Limb (tissue), 2 donors: ENCODE measurements around the gene NDST1.
"Not testable (repeated sequence)": the region's sequence is repeated elsewhere in the genome, so short reads cannot be mapped to it uniquely, and the experiment has no call there.

ENCODE experiments used
- DNase-seq, 2 donors: peaks; one replicate each; pipeline ENCODE4 v3.0.0-alpha.2; 2016; ENCODE audit errors: extremely low spot score in 2 of 2

Gene NDST1

DNA sequence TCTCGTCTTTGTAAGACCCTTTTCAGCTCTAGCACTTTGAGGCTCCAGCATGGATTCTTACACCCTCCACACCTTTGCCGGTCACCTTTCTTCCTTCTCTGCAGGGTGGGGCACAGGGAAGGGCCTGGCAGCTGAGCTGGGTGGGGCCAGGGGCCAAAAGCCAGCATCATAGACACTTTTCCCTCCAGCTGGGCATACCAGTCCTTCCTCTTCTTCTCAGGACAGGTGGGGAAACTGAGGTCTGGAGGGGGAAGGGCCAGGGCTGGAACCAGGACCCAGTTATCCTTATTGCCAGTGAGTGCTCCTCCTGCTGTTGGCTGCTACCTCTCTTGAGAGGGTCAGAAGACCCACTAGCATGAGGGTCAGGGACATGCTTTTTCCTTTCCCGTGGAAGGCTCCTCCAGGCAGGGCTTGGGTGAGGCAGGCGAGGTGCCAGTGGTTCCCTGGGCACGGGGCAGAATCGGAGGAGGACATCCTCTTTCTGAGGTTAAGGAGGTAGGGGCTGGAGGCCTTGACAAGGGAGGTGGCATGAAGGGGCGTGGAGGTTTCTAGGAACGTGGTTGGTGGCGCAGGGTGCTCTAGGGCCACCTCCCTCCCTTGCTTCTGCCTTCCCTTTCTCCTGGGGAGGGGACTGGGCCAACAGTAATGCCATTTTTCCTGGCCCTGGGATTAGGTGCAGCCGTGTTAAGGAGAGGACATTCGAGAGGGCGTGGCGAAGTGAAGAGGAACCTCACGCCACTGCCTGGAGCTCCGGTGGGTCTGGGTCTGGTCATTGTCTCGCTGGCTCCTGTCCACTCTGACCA lies at the start of gene NDST1:
NDST1 (plus strand) TSS at position 658 of the 803 bp plus-strand sequence. CDS start 13,124 bp downstream, outside the sequence.
- no peak for DNase-seq

DNA sequence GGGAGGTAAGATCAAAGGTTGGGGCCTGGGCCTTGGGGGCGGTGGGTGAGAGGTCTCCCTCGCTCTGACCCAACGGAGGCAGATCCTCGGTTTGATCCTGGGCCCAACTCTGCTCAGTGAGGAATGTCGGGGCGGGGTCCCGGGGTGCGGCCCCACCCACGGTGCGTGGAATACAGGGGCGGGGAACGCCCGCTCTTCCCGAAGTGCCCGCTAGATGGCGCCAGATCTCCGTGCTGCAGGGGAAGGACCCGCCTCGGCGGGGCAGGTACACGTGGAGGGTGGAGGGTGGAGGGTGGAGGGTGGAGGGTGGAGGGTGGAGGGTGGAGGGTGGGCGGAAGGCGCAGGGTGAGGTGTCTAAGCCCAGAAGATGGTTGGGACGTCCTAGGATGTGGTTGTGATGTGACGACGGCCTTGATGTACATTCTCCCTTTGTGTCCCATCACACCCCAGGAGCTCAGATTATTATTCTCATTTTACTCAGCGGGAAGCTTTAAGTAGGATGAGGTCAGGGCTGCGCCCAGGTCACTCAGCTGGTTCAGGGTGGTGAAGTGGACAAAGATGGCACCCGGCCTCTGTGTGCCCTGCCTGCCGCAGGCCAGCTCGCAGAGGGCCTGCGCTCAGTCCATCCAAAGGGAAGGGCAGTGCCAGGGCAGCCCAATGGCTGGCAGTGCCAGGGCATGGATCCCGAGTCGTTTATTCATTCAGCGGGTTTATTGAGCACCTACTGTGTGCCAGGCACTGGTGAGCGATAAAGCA lies 49.0 kb upstream of the NDST1 start:
- peak; percentile 53 to 92 for DNase-seq

DNA sequence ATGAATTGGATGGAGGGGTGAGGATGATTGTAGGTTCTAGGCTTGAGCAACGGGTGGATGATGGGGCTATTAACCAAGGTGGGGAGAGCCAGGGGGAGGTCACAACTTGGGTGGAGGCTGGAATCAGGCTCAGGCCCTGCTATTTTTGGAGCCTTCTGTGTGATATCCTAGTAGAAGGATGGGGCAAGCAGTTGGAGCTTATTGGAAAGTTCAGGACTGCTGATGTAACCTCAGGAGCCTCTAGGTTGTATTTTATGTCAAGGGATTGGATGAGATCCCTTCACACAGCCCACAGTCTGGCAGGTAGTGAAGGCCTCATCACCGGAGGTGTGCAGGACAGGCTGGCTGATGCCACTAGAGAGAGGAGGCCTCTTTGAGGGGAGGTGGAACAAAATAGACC lies 47.1 kb upstream of the NDST1 start:
- no peak for DNase-seq

GRCh38 chr5:150461231-150461630 lies 46.7 kb upstream of the NDST1 start:
- no peak for DNase-seq

DNA sequence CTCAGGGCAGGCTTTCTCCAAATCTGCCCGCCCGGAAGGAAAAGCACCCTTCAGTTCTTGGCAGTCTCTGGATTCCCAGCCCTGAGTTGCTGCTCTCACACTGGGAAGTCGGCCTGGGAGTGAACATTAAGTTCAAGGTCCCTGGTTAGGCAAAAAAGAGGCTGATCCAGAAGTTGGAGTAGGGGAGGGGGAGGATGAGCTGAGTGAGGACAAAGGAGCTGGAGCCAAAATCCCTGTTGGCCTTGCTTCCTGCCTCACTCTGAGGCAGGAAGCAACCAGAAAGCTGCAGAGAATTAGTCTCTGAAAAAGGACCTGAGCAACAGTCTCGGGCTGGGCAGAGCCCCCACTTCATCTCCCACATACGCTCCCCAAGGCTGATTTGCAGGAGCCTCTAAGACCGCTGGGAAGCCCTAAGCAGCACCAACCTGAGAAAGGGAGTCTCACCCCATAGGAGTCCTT lies 43.3 kb upstream of the NDST1 start:
- DNase-seq: no peak

GRCh38 chr5:150465927-150466326 lies 42.0 kb upstream of the NDST1 start:
- no peak for DNase-seq

- no peak for DNase-seq
Observed at GRCh38 chr5:150468206-150468605, 39.7 kb upstream of the NDST1 start.

GRCh38 chr5:150469718-150470469 lies 38.0 kb upstream of the NDST1 start:
- no peak for DNase-seq

GRCh38 chr5:150473673-150474358 lies 34.1 kb upstream of the NDST1 start:
- no peak for DNase-seq

DNA sequence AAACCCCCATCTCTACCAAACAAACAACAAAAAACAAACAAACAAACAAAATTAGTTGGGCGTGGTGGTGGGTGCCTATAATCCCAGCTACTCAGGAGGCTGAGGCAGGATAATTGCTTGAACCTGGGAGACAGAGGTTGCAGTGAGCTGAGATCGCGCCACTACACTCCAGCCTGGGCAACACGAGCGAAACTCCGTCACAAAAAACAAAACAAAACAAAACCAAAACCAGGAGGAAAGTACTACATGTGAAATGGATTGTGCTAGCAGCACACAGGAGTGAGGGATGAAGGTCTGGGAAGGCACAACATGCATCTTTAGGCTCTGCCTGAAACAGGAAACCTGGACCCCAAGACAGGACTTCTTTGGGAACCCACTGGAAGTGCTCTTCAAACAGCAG lies 31.4 kb upstream of the NDST1 start:
- DNase-seq: not testable (repeated sequence)

DNA sequence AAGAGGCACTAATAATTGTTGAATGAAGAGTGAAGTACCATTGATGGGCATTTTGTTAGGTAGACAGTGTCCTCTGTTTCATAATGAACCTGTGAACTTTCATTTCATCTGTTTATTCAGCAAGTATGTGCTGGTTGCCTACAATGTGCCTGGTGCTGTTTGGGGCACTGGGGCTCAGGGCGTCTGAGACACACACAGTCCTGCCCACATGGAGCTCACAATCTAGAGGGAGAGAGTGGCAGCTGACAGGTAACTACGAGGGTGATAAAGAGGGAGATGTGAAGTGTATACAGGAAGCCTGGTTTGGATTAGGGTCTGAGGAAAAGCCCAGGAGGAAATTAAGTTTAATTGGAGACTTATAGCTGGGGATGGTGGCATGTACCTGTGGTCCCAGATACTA lies 28.5 kb upstream of the NDST1 start:
- no peak for DNase-seq

- DNase-seq: no peak
Observed at GRCh38 chr5:150481708-150481965, 26.3 kb upstream of the NDST1 start.

DNA sequence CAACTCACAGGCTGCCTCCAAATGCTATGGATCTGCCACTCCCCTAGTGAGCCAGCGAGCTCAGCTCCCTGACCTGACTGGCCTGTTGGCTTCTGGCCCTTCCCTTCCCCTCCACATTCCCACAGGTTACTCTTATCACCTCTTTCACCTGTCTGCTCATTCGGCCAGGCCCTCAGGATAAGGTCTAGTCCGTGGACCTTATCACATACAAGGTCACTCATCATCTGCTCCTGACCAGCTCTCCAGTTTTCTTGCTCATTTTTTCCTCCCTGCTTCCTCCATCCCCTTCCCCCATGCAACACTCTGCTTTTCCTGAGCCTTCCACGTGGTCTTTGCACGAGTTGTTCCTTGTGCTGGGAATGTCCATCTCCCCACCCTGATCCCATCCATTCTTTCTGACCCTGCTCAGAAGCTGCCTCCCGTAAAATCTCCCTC lies 25.9 kb upstream of the NDST1 start:
- DNase-seq: no peak

DNA sequence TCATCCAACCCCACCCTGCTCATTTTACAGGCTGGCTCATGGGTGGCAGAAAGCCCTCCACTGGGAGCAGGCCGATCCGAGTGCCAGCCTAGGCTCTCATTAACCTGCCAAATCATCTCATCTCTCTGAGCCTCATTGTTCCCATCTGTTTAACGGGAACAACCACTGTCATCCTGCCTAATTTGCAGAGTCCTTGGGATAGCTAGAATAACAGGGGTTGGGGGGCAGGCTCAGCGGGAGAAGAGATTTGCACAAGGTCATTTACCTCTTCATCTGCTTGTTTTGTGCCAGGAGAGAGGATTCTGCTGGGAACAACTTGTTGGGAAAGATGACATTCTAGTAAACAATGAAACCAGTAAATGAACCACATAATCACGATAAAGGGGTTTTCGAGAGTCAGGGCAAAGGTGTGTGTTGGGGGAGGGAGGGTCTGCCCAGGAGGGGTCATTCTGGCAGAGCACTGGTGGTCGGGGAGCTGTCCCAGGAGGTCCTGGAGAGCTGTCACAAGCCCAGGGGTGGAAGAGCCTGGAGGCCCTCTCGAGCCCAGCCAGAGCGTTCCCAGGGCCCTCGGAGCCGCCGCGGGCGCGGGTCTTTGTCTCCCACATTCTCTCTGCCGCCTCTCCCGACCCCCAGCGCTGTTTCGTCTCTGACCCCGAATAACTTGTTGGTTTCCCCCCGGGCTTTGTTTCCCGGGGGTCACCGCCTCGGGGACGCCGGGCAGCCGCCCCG lies 22.8 kb upstream of the NDST1 start:
- DNase-seq: no peak

- DNase-seq: peak; percentile 41 to 86
Observed at GRCh38 chr5:150485693-150486401, 22.1 kb upstream of the NDST1 start.

GRCh38 chr5:150486402-150487198 lies 21.3 kb upstream of the NDST1 start:
- DNase-seq: peak; percentile 71 to 89

- DNase-seq: no peak
Observed at GRCh38 chr5:150487199-150488061, 20.5 kb upstream of the NDST1 start.
